ENCODE measurements around the gene TTLL8.
A peak's percentile ranks its signal among the peaks of the same experiment; 100 is the strongest.
"Not testable (repeated sequence)": the region's sequence is repeated elsewhere in the genome, so short reads cannot be mapped to it uniquely, and the experiment has no call there.

TTLL8 gene

GRCh38 chr22:50000587-50001387, 57.3 kb downstream of the TTLL8 start:
- no peak for DNase-seq (ENCODE audit: low spot score)

GRCh38 chr22:49999946-50000586, 58.0 kb downstream of the TTLL8 start:
- no peak for DNase-seq (ENCODE audit: low spot score)

- no peak for DNase-seq (ENCODE audit: low spot score)
These were observed 58.8 kb downstream of the TTLL8 start for GRCh38 chr22:49999063-49999945.

- no peak for DNase-seq (ENCODE audit: low spot score)
These were observed 59.4 kb downstream of the TTLL8 start for GRCh38 chr22:49998718-49999062.

- no peak for DNase-seq (ENCODE audit: low spot score)
These were observed 60.0 kb downstream of the TTLL8 start for GRCh38 chr22:49997932-49998717.

GRCh38 chr22:49997251-49997599, 60.9 kb downstream of the TTLL8 start:
- DNase-seq (ENCODE audit: low spot score): no peak

GRCh38 chr22:49996518-49997250, 61.4 kb downstream of the TTLL8 start:
- DNase-seq (ENCODE audit: low spot score): no peak

GRCh38 chr22:49996119-49996517, 62.0 kb downstream of the TTLL8 start:
- DNase-seq (ENCODE audit: low spot score): no peak

- no peak for DNase-seq (ENCODE audit: low spot score)
These were observed 62.6 kb downstream of the TTLL8 start for GRCh38 chr22:49995361-49996118.

GRCh38 chr22:49995041-49995360, 63.1 kb downstream of the TTLL8 start:
- no peak for DNase-seq (ENCODE audit: low spot score)

- DNase-seq (ENCODE audit: low spot score): no peak
These were observed 63.6 kb downstream of the TTLL8 start for GRCh38 chr22:49994361-49995040.

- DNase-seq (ENCODE audit: low spot score): no peak
These were observed 64.3 kb downstream of the TTLL8 start for GRCh38 chr22:49993649-49994360.

GRCh38 chr22:49992921-49993648, 65.0 kb downstream of the TTLL8 start:
- DNase-seq (ENCODE audit: low spot score): peak; percentile 93

GRCh38 chr22:49991907-49992533, 66.1 kb downstream of the TTLL8 start:
- DNase-seq (ENCODE audit: low spot score): no peak

GRCh38 chr22:49991167-49991566, 66.9 kb downstream of the TTLL8 start:
- no peak for DNase-seq (ENCODE audit: low spot score)

- not testable (repeated sequence) for DNase-seq (ENCODE audit: low spot score)
These were observed 68.3 kb downstream of the TTLL8 start for GRCh38 chr22:49989826-49990225.

GRCh38 chr22:49986325-49986724, 71.8 kb downstream of the TTLL8 start:
- DNase-seq (ENCODE audit: low spot score): no peak

Measured in globus pallidus (tissue), 1 donor.